GM19468 (cell line): ENCODE results near the gene LSM14A.
"Not testable (repeated sequence)": the region's sequence is repeated elsewhere in the genome, so short reads cannot be mapped to it uniquely, and the experiment has no call there.

ENCODE experiments used
- ATAC-seq: cut with Tn5 transposase; IDR thresholded peaks from one replicate; pipeline ENCODE4 v1.9.1; 2021; ENCODE audit warnings: mild to moderate bottlenecking, moderate library complexity, moderate number of reproducible peaks; ENCODE audit not compliant: unreplicated experiment; ENCODE audit errors: extremely low read depth

The LSM14A gene

DNA sequence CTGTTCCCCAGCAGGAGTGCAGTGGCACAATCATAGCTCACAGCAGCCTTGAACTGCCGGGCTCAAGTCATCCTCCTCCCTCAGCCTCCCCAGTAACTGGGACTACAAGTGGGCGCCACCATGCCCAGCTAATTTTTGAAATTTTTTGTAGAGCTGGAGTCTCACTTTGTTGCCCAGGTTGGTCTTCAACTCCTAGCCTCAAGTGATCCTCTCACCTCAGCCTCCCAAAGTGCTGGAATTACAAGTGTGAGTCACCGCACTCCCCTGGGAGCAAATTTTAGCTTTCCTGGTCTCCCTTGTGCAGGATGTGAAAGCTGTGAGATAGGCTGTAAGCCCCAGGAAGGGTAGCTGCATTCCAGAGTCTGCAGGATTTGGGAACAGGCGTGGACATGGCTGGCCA, 76.6 kb downstream of the LSM14A start:
- no peak for ATAC-seq

DNA sequence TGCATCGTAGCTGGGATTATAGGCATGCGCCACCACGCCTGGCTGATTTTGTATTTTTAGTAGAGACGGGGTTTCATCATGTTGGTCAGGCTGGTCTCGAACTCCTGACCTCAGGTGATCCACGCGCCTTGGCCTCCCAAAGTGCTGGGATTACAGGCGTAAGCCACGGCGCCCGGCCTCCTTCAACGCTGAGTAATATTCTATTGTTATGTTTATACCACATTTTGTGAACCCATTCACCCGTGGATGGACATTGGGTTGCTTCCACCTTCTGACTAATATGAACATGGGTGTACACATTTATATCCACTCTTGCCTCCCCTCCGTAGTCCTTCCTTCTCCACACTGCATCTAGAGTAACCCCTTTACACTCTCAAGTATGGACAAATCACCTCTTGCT, 80.9 kb downstream of the LSM14A start:
- ATAC-seq, result not testable (repeated sequence)

DNA sequence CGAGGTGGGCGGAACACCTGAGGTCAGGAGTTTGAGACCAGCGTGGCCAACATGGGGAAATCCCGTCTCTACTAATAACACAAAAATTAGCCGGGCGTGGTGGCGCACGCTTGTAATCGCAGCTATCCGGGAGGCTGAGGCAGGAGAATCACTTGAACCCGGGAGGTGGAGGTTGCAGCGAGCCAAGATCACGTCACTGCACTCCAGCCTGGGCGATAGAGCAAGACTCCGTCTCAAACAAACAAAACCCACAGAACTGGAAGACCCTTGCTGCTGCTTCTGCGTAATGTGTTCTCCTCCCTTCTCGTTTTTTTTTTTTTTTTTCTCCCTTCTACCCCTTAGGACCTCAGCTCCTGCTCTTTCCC, 81.4 kb downstream of the LSM14A start:
- ATAC-seq, result not testable (repeated sequence)

DNA sequence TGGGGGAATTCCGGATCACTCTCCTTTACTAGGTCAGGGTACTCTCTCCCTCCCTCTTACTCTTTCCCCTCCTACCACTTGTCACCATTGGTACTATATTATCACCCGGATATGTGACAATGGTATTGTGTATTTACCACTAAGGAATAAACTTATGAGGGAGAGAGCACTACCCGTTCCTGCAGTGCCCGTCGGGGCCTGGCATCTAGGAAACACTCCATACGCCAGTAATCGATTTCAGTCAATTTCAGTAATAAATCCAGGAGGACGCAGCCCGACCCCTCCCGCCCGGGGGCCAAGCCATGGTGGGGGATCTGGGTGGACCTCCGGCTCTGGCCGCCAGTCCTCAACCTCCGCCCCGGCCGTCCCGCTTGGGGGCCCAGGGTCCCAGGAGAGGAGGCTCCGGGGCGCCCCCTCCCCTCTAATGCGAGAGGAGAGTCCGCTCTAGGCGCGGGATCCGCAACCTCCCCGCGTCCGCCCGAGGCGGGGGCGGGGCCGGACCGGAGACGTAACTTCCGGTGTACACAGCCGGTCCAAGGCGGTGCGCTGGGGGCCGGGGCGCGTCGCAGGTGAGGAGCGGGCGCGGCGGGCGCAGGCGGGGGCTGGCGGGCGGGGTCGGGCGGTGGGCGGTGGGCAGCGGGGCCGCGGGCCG, 81.9 kb downstream of the LSM14A start, which contains the start of gene GARRE1:
TSS of gene GARRE1 (plus strand) at position 509 of the 652 bp plus-strand sequence. CDS start 45,920 bp downstream, outside the sequence.
- peak; percentile 53 for ATAC-seq

DNA sequence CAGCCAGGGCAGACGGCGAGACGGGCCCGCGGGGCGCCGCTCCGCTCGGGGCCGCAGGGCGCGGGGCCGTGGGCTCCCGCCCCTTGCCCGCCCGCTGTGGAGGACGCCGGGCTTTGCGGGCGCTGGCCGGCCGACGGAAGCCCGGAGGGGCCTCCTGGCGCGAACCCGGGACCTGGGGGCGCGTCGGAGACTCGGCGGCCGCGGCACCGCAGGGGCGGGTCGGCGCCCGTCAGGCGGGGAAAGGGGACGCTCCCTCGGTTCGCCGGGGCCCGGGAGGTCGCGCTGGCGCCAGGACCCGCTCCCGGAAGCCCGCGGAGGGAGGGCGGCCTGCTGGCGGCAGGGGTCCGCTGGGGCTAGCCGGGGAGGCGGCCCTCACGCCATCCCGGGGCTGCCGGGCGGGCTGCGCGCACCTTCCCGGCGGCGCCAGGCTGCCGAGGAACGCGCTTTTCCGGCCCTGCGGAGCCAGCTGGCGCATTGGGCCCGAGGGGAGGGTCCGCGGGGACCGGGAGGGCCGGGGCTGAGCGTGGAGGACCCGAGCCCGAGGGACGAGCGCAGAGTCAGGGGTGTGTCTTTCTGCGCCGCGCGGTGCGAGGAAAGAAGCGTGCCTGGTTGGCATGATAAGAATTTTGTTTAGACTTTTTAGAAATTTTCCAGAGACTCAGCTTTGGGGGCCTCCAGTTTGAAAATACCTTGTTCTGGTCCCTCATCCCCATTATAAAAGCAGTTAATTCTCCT, 82.6 kb downstream of the LSM14A start:
- ATAC-seq, result peak; percentile 35

DNA sequence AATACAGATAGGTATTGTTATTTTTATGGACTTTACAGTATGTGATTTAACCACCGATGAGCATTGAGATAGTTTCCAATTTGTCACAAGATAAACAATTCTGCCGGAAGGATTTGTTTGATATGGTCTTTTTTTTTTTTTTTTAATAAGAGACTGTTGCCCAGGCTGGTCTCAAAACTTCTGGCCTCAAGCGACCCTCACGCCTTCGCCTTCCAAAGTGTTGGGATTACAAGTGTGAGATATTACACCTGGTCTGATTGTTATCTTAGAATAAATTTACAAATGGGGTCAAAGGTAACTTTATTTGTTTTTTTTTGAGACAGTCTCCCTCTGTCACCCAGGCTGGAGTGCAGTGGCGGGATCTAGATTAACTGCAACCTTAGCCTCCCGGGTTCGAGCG, 83.2 kb downstream of the LSM14A start:
- no peak for ATAC-seq

DNA sequence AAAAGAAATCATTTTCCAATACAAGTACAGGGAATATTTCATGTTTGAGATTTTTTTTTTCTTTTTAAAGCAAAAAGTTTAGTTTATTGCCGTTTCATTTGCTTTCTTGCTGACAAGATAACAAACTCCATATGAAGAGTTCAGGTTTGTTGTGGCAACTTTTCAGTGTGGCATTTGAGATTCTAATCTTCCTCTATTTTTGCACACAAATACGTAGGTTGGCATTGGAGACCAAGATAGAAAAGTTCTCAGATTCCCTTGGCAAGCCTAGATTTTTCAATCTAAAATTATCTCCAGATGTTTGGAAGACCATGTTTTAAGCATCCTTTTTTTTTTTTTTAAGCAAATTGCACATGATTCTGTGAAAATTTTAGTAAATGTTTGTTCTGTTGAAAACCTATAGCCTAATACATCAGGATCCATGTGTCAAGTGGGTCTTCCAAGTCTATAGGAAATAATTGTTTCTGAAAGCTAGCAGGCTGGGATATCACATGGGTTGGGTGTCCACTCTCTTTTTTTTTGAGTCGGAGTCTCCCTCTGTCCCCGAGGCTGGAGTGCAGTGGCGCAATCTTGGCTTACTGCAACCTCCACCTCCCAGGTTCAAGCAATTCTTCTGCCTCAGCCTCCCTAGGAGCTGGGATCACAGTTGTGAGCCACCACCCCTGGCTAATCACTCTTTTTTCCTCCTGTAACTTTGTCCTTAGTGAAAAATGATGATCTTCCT, 84.7 kb downstream of the LSM14A start:
- ATAC-seq, result no peak

DNA sequence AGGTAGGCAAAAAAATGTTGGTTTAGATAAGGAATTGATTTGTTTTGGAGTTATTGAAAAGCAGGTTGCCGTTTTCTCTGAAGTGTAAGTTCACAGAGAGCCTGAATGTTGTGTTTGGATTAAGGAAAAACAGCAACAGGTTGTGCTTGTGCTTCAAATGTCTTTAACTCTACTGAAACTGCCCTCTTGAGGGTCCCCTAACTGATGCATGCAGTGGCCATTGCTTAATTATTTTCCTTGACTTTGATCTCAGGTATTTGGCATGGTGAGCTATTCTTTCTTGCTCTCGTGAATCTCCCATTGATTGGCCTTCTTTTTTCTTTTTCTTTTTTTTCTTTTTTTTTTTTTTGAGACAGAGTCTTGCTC, 85.2 kb downstream of the LSM14A start:
- no peak for ATAC-seq

DNA sequence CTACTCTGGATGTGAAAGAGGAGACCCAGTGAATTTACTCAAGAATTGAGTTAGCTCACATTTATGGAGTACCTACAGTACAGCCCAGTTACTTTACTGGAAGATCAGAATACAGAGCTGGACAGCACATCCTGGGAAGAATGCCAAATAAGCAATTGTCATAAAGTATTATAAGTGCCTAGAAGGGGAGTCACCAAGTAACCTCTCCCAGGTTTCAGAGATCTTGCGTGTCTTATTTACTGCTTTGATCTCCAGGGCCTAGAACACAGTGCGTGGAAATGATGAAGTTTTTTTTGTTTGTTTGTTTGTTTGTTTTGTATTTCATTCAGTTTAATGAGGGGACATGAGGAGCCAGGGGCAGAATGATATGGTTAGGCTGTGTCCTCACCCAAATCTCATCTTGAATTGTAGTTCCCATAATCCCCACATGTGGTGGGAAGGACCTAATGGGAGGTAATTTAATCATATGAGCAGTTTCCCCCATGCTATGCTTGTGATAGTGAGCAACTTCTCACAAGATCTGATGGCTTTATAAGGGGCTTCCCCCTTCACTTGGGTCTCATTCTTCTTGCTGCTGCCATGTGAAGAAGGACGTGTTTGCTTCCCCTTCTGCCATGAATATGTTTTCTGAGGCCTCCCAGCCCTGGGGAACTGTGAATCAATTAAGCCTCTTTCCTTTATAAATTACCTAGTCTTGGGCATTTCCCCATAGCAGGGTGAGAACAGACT, 87.2 kb downstream of the LSM14A start:
- ATAC-seq, result no peak

DNA sequence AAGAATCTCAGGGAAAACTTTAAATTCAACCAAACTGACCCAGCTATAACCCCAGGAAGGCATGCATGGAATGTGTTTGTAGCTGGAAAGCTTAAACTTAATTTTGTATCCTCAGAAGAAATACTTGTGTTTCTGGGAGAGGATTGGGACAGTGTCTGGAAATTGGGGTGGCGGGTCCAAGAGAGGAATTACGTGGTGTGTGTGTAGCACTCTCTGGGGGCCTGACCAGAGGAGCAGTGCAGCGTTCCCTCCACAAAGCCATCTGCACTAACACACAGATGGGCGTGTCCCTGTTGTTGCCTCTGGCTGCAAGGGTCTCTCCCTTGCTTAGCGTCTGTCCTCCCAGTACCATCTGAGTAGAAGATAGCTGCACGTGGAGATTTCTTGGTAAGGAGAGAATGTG, 88.5 kb downstream of the LSM14A start:
- no peak for ATAC-seq

DNA sequence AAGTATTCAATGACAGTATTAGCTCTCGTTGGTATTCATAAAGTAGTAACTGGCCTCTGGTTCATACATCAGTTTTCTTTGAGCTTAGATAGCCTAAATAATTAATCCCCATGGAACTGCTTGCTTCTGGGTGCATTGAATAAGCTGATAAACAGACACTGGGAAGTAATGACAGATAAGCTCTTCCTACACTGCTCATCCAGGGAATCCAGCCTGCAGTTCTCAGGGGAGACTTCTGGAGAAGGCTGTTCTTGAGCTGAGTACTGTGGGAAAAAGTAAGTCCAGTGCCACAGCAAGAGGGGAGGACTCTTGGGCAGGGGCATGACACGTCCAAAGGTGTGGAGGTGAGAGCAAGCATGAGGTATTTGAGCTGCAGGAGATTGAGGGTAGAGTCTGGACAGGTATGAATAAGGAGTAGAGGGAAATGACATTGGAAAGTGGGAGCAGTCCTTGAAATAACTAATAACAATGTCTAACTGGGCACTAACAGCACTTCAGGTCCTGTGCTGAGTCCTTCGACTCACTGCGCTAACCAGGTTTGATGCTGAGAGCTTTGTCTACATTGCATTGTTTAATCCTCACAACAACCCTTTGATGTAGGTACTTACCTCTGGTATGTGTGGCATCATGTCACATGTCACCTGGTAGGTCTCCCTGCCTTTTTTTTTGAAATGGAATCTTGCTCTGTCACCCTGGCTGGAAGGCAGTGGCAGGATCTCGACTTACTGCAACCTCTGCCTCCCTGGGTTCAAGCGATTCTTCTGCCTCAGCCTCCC, 89.2 kb downstream of the LSM14A start:
- ATAC-seq, result no peak

DNA sequence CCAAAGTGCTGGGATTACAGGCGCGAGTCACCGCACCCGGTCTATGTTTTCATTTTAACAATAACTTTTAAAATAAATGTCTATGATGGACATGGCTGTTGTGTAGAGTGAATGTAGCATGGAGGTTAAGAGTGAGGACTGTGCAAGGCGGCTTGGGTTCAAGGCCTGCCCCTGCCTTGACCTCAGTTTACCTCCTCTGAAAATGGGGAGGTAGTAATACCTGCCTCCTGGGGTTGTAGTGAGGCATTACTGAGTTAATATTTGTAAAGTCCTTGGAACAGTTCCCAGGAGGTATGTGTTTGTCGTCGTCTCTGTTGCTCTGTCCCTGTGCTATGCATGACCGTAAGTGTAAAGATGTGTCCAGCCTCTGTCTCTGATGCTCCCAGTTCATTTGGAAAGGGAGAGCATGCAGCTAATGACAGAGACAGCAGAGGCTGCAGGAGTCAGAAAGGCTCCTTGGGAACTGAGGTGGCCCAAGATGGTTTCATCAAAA, 91.5 kb downstream of the LSM14A start:
- ATAC-seq, result no peak

DNA sequence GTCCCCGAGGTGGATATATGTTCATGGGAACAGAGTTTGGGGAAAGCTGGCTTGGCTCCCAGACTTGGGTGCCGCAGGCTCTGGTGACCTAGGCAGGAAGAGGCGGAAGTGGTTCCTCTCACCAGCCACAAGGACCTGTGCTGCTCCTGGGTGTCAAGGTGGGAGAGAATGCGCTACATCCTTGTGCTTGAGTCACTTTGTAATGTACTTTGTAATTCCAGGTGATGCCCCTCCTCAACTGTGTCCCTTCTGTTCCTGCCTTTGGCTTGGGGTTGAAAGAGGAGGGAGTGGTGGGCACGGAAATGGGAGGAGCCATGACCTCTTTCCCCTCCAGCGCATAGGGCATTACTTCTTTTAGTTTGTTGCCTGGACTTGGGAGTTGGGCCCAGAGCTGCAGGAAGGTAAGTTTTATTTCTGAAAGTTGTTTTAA, 92.9 kb downstream of the LSM14A start:
- no peak for ATAC-seq

DNA sequence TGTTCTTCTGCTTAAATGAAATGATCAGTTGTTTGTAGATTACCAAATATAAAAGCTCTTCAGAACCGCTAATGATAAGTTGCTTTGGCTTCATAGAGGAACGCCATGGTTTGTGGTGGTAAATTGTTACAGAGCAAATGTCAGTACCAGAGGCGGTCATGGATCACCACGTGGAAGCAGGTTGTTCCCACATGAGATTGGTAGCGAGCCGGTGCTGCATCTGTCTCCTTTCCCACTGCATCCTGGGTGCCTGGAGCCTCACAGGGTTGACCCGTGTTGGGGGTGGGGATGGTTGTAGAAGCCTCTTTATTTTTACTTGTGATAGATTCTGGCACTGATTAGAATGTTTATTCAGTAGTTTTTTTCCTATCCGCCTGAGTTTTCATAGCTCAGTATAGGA, 96.8 kb downstream of the LSM14A start:
- no peak for ATAC-seq

DNA sequence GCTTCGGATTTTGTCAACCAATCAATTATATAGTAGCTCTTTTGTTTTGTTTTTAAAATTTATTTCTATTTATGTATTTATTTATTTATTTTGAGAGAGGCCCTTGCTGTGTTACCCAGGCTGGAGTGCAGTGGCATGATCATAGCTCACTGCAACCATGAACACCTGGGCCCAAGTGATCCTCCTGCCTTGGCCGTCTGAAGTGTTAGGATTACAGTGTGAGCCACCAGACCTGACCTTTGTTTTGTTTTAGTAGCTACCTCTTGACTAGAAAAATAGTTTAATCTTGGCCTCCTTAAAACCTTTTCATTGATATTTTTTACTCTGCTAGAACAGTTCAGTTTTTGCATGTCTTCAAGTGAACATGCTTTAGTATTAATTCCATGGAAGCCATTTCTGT, 97.2 kb downstream of the LSM14A start:
- ATAC-seq, result no peak

DNA sequence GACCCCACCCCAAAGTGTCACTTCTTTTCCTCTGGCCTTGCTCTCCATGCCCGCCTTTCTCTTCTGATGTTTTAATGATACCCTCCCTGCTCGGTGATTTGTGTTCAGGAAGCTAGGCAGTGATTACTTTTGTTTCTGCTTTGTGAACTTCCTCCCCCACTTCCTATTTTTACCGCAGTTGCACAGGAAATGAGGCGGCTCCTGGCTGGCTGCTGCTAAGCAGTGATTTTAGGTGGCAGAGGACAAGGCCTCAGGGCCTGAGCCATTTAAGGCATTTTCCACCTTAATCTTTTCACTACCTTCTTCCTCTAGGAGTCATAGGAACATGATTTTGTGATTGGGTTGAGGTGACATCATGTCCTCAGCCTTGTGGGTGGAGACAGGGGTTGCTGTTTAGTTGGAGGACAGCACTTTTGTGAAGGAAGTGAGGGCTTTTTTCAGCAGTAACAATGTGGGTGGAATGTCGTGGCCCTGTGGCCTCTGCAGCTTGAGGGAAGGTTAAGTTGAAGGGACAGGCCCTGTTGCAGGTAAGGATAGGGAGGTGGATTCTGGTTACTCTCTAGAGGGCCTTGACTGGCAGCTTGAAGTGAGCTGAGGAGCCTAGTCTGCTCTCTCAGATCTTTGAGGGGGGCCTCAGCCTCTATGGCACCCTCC, 97.8 kb downstream of the LSM14A start:
- ATAC-seq, result peak; percentile 42

DNA sequence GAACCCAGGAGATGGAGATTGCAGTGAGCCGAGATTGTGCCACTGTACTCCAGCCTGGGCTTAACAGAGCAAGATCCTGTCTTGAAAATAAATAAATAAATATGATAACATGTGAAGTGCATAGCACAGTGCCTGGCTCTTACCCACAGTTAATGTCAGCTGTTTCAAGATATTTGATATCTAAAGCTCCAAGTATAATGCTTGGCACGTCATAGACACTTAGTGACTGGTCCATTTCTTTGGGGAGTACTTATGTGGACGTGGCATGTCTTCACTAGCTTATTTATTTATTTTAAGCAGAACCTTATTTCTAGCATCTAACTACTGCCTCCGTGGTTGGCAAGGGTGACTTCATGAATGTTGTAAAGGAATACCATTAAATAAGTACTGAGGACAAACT, 100.8 kb downstream of the LSM14A start:
- no peak for ATAC-seq

DNA sequence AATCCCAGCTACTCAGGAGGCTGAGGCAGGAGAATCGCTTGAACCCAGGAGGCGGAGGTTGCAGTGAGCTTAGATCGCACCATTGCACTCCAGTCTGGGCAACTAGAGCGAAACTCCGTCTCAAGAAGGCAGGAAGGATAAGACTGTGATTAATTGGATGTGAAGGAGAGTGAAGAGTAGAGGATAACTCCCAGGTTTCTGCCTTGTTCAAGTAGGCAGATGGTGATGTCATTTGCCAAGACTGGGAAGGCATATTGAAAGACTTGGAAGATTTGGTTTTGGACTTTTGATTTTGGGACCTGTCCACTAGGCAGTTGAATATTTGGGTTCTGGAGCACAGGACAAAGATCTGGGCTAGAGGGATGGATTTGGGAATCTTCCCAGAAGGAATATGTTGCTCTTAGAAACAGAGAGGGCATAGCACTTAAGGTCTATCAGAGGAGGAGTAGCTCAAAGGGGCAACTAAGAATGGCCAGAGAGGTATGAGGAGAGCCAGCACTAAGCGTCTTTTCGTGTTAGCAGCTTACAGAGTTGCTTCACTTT, 102.1 kb downstream of the LSM14A start:
- ATAC-seq, result no peak
